Lung (tissue), 12 donors: ENCODE data around the gene ALKBH5. TPM values are rescaled to one million over a fixed set of nuclear protein-coding genes. Genes with fewer than 3 reads are reported as not detected.

Experiments used
- ATAC-seq: fragments of 200-7000 bp; cut with Tn5 transposase; one replicate; pipeline ENCODE4 v1.9.1; 2020; ENCODE audit warnings: moderate number of reproducible peaks; ENCODE audit not compliant: insufficient read depth, low FRiP score
- DNase-seq, 3 donors: peaks; one replicate each; pipeline ENCODE4 v3.0.0-alpha.2; 2013 to 2017
- H3K27ac ChIP-seq, 2 donors: one replicate each; pipeline ENCODE4 v1.5.1; 2013; ENCODE audit warnings: mild to moderate bottlenecking in 2 of 2, moderate library complexity in 2 of 2, control low read depth in 1 of 2, inconsistent platforms in 1 of 2, low read depth in 1 of 2, low read length in 1 of 2
- H3K27me3 ChIP-seq, 3 donors: one replicate each; pipeline ENCODE4 v1.5.1; 2013; ENCODE audit warnings: low read length in 2 of 3; ENCODE audit not compliant: control insufficient read depth in 3 of 3, insufficient read depth in 3 of 3
- H3K36me3 ChIP-seq, 4 donors: one replicate each; pipeline ENCODE4 v1.5.1; 2013; ENCODE audit warnings: low read length in 4 of 4, mild to moderate bottlenecking in 1 of 4, moderate library complexity in 1 of 4; ENCODE audit not compliant: control insufficient read depth in 4 of 4, insufficient read depth in 4 of 4
- H3K4me1 ChIP-seq, 5 donors: one replicate each; pipeline ENCODE4 v1.5.1; 2013; ENCODE audit warnings: low read length in 5 of 5, mild to moderate bottlenecking in 2 of 5, moderate library complexity in 1 of 5; ENCODE audit not compliant: control insufficient read depth in 5 of 5, insufficient read depth in 5 of 5
- H3K4me3 ChIP-seq: one replicate; pipeline ENCODE4 v1.5.1; 2013; ENCODE audit warnings: mild to moderate bottlenecking, control low read depth, moderate library complexity
- H3K9ac ChIP-seq, 2 donors: one replicate each; pipeline ENCODE4 v1.5.1; 2013; ENCODE audit warnings: low read length in 2 of 2, control low read depth in 1 of 2; ENCODE audit not compliant: insufficient read depth in 1 of 2
- H3K9me3 ChIP-seq, 4 donors: one replicate each; pipeline ENCODE4 v1.5.1; 2013; ENCODE audit warnings: low read length in 3 of 4, mild to moderate bottlenecking in 1 of 4, moderate library complexity in 1 of 4; ENCODE audit not compliant: control insufficient read depth in 4 of 4, insufficient read depth in 3 of 4
- CTCF ChIP-seq: IDR thresholded peaks from 2 replicates; pipeline ENCODE4 v1.5.1; 2012; ENCODE audit warnings: mild to moderate bottlenecking; ENCODE audit errors: control extremely low read depth, extremely low read depth
- WGBS, 2 donors: extraction: QIAGEN DNeasy Blood & Tissue Kit; methylation state at CpG; one replicate each; pipeline ENCODE4 v1.1.7; 2013; 5-methylcytosine and 5-hydroxymethylcytosine counted together
- polyA plus RNA-seq, 2 donors: library from polyadenylated mRNA; stranded (reverse); fragments of 200-250 nt; gene quantifications; one replicate each; pipeline ENCODE4 v1.2.1, GENCODE V29; 2013
- total RNA-seq, 2 donors: library from RNA; depleted of rRNA in 1 of 2; stranded (reverse); fragments of >200 nt in 1 of 2; gene quantifications; one replicate each; pipeline ENCODE4 v1.2.1, GENCODE V29; 2014 to 2021
- donor health status: control.
- donor health status: control.
- donor health status: Bipolar disorder and iron deficiency.
- donor health status: healthy.
- donor health status: DM: yes; HTN: yes; CAD: no.

The ALKBH5 gene
- total and polyA plus RNA-seq, 4 donors = 30.2 to 104 (median 59.8) TPM

- 78% methylated on average over 4 of the region's 4 CpGs for WGBS, 2 donors
- Histone ChIP-seq H3K9me3 (peaks cover 0 to 2% (median 0%) of the 10 kb centered on the region in 4 donors), H3K4me1 (peaks cover 0 to 37% (median 9%) of the 10 kb centered on the region in 5 donors), H3K27ac (no peak overlapping the region), H3K27me3 (no peaks in the 10 kb centered on the region), H3K36me3 (peaks cover 15 to 43% (median 24%) of the 10 kb centered on the region in 4 donors), H3K4me3 (no peak overlapping the region), H3K9ac (no peak overlapping the region)
- DNase-seq (no peak), ATAC-seq (no peak)
- no peak for TF ChIP-seq CTCF
Observed at GRCh38 chr17:18194804-18195203, 11.2 kb downstream of the ALKBH5 start.

- H3K27ac ChIP-seq = no peak overlapping the region
- H3K36me3 ChIP-seq = peaks cover 13 to 40% (median 24%) of the 10 kb centered on the region in 4 donors
- H3K4me3 ChIP-seq = no peak overlapping the region
- H3K9me3 ChIP-seq = peaks cover 0 to 2% (median 0%) of the 10 kb centered on the region in 4 donors
- no peak for TF ChIP-seq CTCF
- no peaks in the 10 kb centered on the region for H3K27me3 ChIP-seq
- H3K9ac ChIP-seq = no peak overlapping the region
- DNase-seq (no peak), ATAC-seq (no peak)
- WGBS, 2 donors = 89 to 95% methylated on average over 5 of the region's 5 CpGs
- peaks cover 0 to 35% (median 9%) of the 10 kb centered on the region in 5 donors for H3K4me1 ChIP-seq
Observed at GRCh38 chr17:18195246-18195645, 11.6 kb downstream of the ALKBH5 start.

GRCh38 chr17:18197535-18198194 lies 14.0 kb downstream of the ALKBH5 start:
- 88 to 90% methylated on average over 3 of the region's 3 CpGs for WGBS, 2 donors
- Histone ChIP-seq H3K9ac (no peak overlapping the region), H3K36me3 (peaks cover 15 to 43% (median 26%) of the 10 kb centered on the region in 4 donors), H3K27ac (no peak overlapping the region), H3K4me1 (peaks cover 0 to 18% (median 0%) of the 10 kb centered on the region in 5 donors), H3K27me3 (no peaks in the 10 kb centered on the region), H3K9me3 (peaks cover 0 to 2% (median 0%) of the 10 kb centered on the region in 4 donors), H3K4me3 (no peak overlapping the region)
- ATAC-seq (no peak), DNase-seq (no peak)
- TF ChIP-seq CTCF = no peak
